B cell (primary cell): ENCODE results near the gene TRIM15.

Source experiments
- CTCF ChIP-seq: fragments of 200-600 bp; IDR thresholded peaks from one replicate; pipeline ENCODE4 v1.8.0; 2022; ENCODE audit warnings: antibody characterized with exemption, mild to moderate bottlenecking
- EZH2 ChIP-seq: IDR thresholded peaks from 2 replicates; pipeline ENCODE4 v1.6.1; 2012; ENCODE audit warnings: borderline replicate concordance, low read depth, mild to moderate bottlenecking, moderate library complexity, low read length; ENCODE audit not compliant: insufficient read depth, poor library complexity, severe bottlenecking

GRCh38 chr6:30162265-30163089 lies 869 bp upstream of the TRIM15 start:
- no peak for TF ChIP-seq CTCF
- TF ChIP-seq EZH2: no peak
